Activated CD4-positive, alpha-beta T cell treated with anti-CD3 and anti-CD28 coated beads for 36 hours (primary cell): ENCODE results near the gene PRAME. TPM values are rescaled to one million over a fixed set of nuclear protein-coding genes. Genes with fewer than 3 reads are reported as not detected.

Experiments
- ATAC-seq: fragments of 200-7000 bp; cut with Tn5 transposase; one replicate; pipeline ENCODE4 v1.10.0; 2021; ENCODE audit warnings: mild to moderate bottlenecking, moderate library complexity
- CTCF ChIA-PET: fragments of 350-600 bp; sonication (Branson Sonifier 250); formaldehyde crosslinking; loops from one replicate; lab custom pipeline; 2021; ENCODE audit warnings: antibody characterized with exemption; lab: Charles Lee
- POLR2A ChIA-PET: fragments of 350-600 bp; sonication (Branson Sonifier 250); formaldehyde crosslinking; loops from one replicate; lab custom pipeline; 2021; ENCODE audit warnings: antibody characterized with exemption, inconsistent platforms; lab: Charles Lee
- DNase-seq: peaks from one replicate; pipeline ENCODE4 v3.0.0-alpha.2; 2020
- H3K27ac Mint-ChIP-seq: one replicate; pipeline ENCODE4 v1.8.0; 2021; ENCODE audit warnings: mixed read lengths
- H3K27me3 Mint-ChIP-seq: one replicate; pipeline ENCODE4 v1.8.0; 2021; ENCODE audit warnings: mixed read lengths
- H3K36me3 Mint-ChIP-seq: one replicate; pipeline ENCODE4 v1.8.0; 2021; ENCODE audit warnings: low read depth, mixed read lengths
- H3K4me1 Mint-ChIP-seq: one replicate; pipeline ENCODE4 v1.8.0; 2021; ENCODE audit warnings: mixed read lengths
- H3K4me3 Mint-ChIP-seq: one replicate; pipeline ENCODE4 v1.8.0; 2021; ENCODE audit warnings: mild to moderate bottlenecking, moderate library complexity, mixed read lengths
- H3K9me3 Mint-ChIP-seq: one replicate; pipeline ENCODE4 v1.8.0; 2021; ENCODE audit warnings: low read depth, mixed read lengths
- intact Hi-C, 2 experiments: fragments of 100-400 bp; cut with DNase I in 1 of 2; cut with micrococcal nuclease in 1 of 2; formaldehyde crosslinking; loops; one replicate each; pipeline versions ENCODE4 v1.14.2 to v1.15.1; 2022 to 2024; cut with DNase I, micrococcal nuclease
- total RNA-seq, 2 experiments: library from RNA; stranded (reverse); gene quantifications; one replicate each; pipeline ENCODE4 v1.2.3, GENCODE V29; 2021

PRAME gene
- total RNA-seq, 2 experiments from 2014 or later: 0.09 TPM; not detected in 1

GRCh38 chr22:22547692-22548300 is 11.3 kb downstream of the PRAME start:
- DNase-seq (no peak), ATAC-seq (no peak)
- Mint-ChIP-seq H3K4me3 (no peak overlapping the region), H3K27ac (no peak overlapping the region), H3K4me1 (no peaks in the 10 kb centered on the region), H3K36me3 (no peaks in the 10 kb centered on the region), H3K9me3 (no peaks in the 10 kb centered on the region), H3K27me3 (no peaks in the 10 kb centered on the region)
- POLR2A ChIA-PET: no interaction called here
- CTCF ChIA-PET: interaction anchor here (1.1 kb wide), 1 partner anchor 38 kb away, joined by 3 read pairs; no protein-coding TSS in a partner anchor
- intact Hi-C loops: no loop called here

- H3K9me3 Mint-ChIP-seq: no peaks in the 10 kb centered on the region
- intact Hi-C loops: no loop called here
- no peaks in the 10 kb centered on the region for H3K27me3 Mint-ChIP-seq
- no peak overlapping the region for H3K4me3 Mint-ChIP-seq
- ATAC-seq: no peak
- no peaks in the 10 kb centered on the region for H3K36me3 Mint-ChIP-seq
- H3K27ac Mint-ChIP-seq: no peak overlapping the region
- no peaks in the 10 kb centered on the region for H3K4me1 Mint-ChIP-seq
- POLR2A ChIA-PET: no interaction called here
- CTCF ChIA-PET: no interaction called here
- no peak for DNase-seq
These were observed 11.8 kb downstream of the PRAME start for GRCh38 chr22:22547226-22547625.

GRCh38 chr22:22546490-22546889 is 12.6 kb downstream of the PRAME start:
- Mint-ChIP-seq H3K9me3 (no peaks in the 10 kb centered on the region), H3K27ac (no peak overlapping the region), H3K27me3 (no peaks in the 10 kb centered on the region), H3K36me3 (no peaks in the 10 kb centered on the region), H3K4me3 (no peak overlapping the region), H3K4me1 (no peaks in the 10 kb centered on the region)
- intact Hi-C loops: no loop called here
- ATAC-seq (no peak), DNase-seq (no peak)
- POLR2A ChIA-PET: no interaction called here
- CTCF ChIA-PET: no interaction called here

GRCh38 chr22:22545084-22545483 is 14.0 kb downstream of the PRAME start:
- no peaks in the 10 kb centered on the region for H3K4me1 Mint-ChIP-seq
- intact Hi-C loops: no loop called here
- H3K9me3 Mint-ChIP-seq: no peaks in the 10 kb centered on the region
- no peak overlapping the region for H3K4me3 Mint-ChIP-seq
- ATAC-seq (no peak), DNase-seq (no peak)
- POLR2A ChIA-PET: no interaction called here
- CTCF ChIA-PET: interaction anchor here (0.7 to 1.1 kb wide), 3 partner anchors 36 to 81 kb away, joined by 3 to 4 read pairs (median 3); no protein-coding TSS in a partner anchor
- peaks cover 2% of the 10 kb centered on the region for H3K27me3 Mint-ChIP-seq
- H3K27ac Mint-ChIP-seq: no peak overlapping the region
- H3K36me3 Mint-ChIP-seq: no peaks in the 10 kb centered on the region

- Mint-ChIP-seq H3K4me1 (no peaks in the 10 kb centered on the region), H3K36me3 (no peaks in the 10 kb centered on the region), H3K27ac (no peak overlapping the region), H3K27me3 (peaks cover 8% of the 10 kb centered on the region), H3K4me3 (no peak overlapping the region), H3K9me3 (no peaks in the 10 kb centered on the region)
- CTCF ChIA-PET: no interaction called here
- POLR2A ChIA-PET: no interaction called here
- DNase-seq: no peak
- intact Hi-C loops: no loop called here
- ATAC-seq: no peak
These were observed 20.7 kb downstream of the PRAME start for GRCh38 chr22:22538226-22538989.

- ATAC-seq: no peak
- CTCF ChIA-PET: no interaction called here
- intact Hi-C loops: no loop called here
- Mint-ChIP-seq H3K27ac (no peak overlapping the region), H3K9me3 (no peaks in the 10 kb centered on the region), H3K36me3 (no peaks in the 10 kb centered on the region), H3K4me1 (no peaks in the 10 kb centered on the region), H3K4me3 (no peak overlapping the region), H3K27me3 (peaks cover 8% of the 10 kb centered on the region)
- POLR2A ChIA-PET: no interaction called here
- DNase-seq: no peak
These were observed 22.1 kb downstream of the PRAME start for GRCh38 chr22:22536916-22537315.

- ATAC-seq (no peak), DNase-seq (no peak)
- H3K4me3 Mint-ChIP-seq: no peak overlapping the region
- peaks cover 8% of the 10 kb centered on the region for H3K27me3 Mint-ChIP-seq
- POLR2A ChIA-PET: no interaction called here
- H3K27ac Mint-ChIP-seq: no peak overlapping the region
- H3K36me3 Mint-ChIP-seq: no peaks in the 10 kb centered on the region
- H3K4me1 Mint-ChIP-seq: no peaks in the 10 kb centered on the region
- CTCF ChIA-PET: no interaction called here
- intact Hi-C loops: no loop called here
- H3K9me3 Mint-ChIP-seq: no peaks in the 10 kb centered on the region
These were observed 22.6 kb downstream of the PRAME start for GRCh38 chr22:22536515-22536914.

- CTCF ChIA-PET: no interaction called here
- H3K27ac Mint-ChIP-seq: no peak overlapping the region
- intact Hi-C loops: no loop called here
- H3K36me3 Mint-ChIP-seq: no peaks in the 10 kb centered on the region
- DNase-seq (no peak), ATAC-seq (no peak)
- no peaks in the 10 kb centered on the region for H3K9me3 Mint-ChIP-seq
- POLR2A ChIA-PET: interaction anchor here (0.6 kb wide), 1 partner anchor 531 kb away, joined by 3 read pairs; no protein-coding TSS in a partner anchor
- no peak overlapping the region for H3K4me3 Mint-ChIP-seq
- no peaks in the 10 kb centered on the region for H3K4me1 Mint-ChIP-seq
- peaks cover 8% of the 10 kb centered on the region for H3K27me3 Mint-ChIP-seq
These were observed 23.4 kb downstream of the PRAME start for GRCh38 chr22:22535662-22536061.

- POLR2A ChIA-PET: no interaction called here
- Mint-ChIP-seq H3K36me3 (no peaks in the 10 kb centered on the region), H3K27ac (no peak overlapping the region), H3K9me3 (no peaks in the 10 kb centered on the region), H3K4me3 (no peak overlapping the region), H3K27me3 (peaks cover 6% of the 10 kb centered on the region), H3K4me1 (no peaks in the 10 kb centered on the region)
- DNase-seq (no peak), ATAC-seq (no peak)
- CTCF ChIA-PET: no interaction called here
- intact Hi-C loops: no loop called here
These were observed 24.3 kb downstream of the PRAME start for GRCh38 chr22:22534604-22535415.

GRCh38 chr22:22533863-22534262 is 25.2 kb downstream of the PRAME start:
- Mint-ChIP-seq H3K27ac (no peak overlapping the region), H3K36me3 (no peaks in the 10 kb centered on the region), H3K9me3 (no peaks in the 10 kb centered on the region), H3K27me3 (peaks cover 6% of the 10 kb centered on the region), H3K4me1 (no peaks in the 10 kb centered on the region), H3K4me3 (no peak overlapping the region)
- ATAC-seq: no peak
- CTCF ChIA-PET: no interaction called here
- intact Hi-C loops: no loop called here
- POLR2A ChIA-PET: no interaction called here
- DNase-seq: no peak

- ATAC-seq (no peak), DNase-seq (no peak)
- peaks cover 6% of the 10 kb centered on the region for H3K27me3 Mint-ChIP-seq
- intact Hi-C loops: no loop called here
- no peak overlapping the region for H3K27ac Mint-ChIP-seq
- POLR2A ChIA-PET: no interaction called here
- no peaks in the 10 kb centered on the region for H3K36me3 Mint-ChIP-seq
- H3K4me3 Mint-ChIP-seq: no peak overlapping the region
- H3K4me1 Mint-ChIP-seq: no peaks in the 10 kb centered on the region
- CTCF ChIA-PET: no interaction called here
- H3K9me3 Mint-ChIP-seq: no peaks in the 10 kb centered on the region
These were observed 25.6 kb downstream of the PRAME start for GRCh38 chr22:22533417-22533816.
